Measurements from ENCODE around the gene CDKN2A. TPM values are rescaled to one million over a fixed set of nuclear protein-coding genes. Genes with fewer than 3 reads are reported as not detected.

Gene CDKN2A
- total RNA-seq, 3 donors from 2014 or later (not counting 1 experiment from before 2014, with no cell fraction given): 3.5 to 7.7 (median 3.8) TPM

DNA sequence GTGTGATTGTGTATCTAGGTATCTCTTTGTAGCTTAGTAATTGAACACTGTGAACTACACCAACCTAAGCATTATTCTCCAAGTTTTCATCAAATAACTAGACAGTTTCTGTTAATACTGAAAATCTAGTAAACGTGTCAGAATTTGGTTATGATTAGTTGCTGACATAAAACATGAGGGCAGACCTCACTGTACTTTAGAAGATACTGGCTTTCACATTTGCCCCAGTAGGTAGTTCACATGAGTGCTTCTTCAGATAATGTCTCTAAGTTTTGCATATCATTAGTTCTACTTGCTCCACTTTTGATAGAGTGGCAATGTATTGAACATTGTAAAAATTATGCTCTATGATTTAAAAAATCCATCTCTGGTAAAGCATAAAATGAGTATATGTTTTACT is 7.8 kb upstream of the CDKN2A start:
- H3K27me3 ChIP-seq (ENCODE audit: control insufficient read depth, insufficient read depth, low read length): peaks cover 48% of the 10 kb centered on the region
- Mint-ChIP-seq H3K27ac (no peak overlapping the region), H3K36me3 (no peaks in the 10 kb centered on the region), H3K4me3 (no peak overlapping the region), H3K9me3 (no peaks in the 10 kb centered on the region), H3K4me1 (peaks cover 10 to 15% of the 10 kb centered on the region in 2 donors), H3K27me3 (ENCODE audit: low read depth in 2 of 2) (peaks cover 43 to 57% of the 10 kb centered on the region in 2 donors)
- no peak overlapping the region for H3K4me3 ChIP-seq (ENCODE audit: low read length)
- TF ChIP-seq, protein P1, sequence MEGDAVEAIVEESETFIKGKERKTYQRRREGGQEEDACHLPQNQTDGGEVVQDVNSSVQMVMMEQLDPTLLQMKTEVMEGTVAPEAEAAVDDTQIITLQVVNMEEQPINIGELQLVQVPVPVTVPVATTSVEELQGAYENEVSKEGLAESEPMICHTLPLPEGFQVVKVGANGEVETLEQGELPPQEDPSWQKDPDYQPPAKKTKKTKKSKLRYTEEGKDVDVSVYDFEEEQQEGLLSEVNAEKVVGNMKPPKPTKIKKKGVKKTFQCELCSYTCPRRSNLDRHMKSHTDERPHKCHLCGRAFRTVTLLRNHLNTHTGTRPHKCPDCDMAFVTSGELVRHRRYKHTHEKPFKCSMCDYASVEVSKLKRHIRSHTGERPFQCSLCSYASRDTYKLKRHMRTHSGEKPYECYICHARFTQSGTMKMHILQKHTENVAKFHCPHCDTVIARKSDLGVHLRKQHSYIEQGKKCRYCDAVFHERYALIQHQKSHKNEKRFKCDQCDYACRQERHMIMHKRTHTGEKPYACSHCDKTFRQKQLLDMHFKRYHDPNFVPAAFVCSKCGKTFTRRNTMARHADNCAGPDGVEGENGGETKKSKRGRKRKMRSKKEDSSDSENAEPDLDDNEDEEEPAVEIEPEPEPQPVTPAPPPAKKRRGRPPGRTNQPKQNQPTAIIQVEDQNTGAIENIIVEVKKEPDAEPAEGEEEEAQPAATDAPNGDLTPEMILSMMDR (IDR thresholded peaks at IDR 0.05): no peak
- no peaks in the 10 kb centered on the region for H3K9me3 ChIP-seq (ENCODE audit: control insufficient read depth, insufficient read depth, low read length)
- H3K4me1 ChIP-seq (ENCODE audit: control insufficient read depth, insufficient read depth, low read length): peaks cover 11% of the 10 kb centered on the region
- 30% methylated on average over 1 of the region's 1 CpG for WGBS (ENCODE audit: insufficient coverage)
- intact Hi-C loops (cut with micrococcal nuclease): no loop called here
- H3K27ac ChIP-seq (ENCODE audit: low read length): no peak overlapping the region
- no peaks in the 10 kb centered on the region for H3K36me3 ChIP-seq (ENCODE audit: control insufficient read depth, insufficient read depth, low read length)
- DNase-seq (no peak), ATAC-seq (no peak)

DNA sequence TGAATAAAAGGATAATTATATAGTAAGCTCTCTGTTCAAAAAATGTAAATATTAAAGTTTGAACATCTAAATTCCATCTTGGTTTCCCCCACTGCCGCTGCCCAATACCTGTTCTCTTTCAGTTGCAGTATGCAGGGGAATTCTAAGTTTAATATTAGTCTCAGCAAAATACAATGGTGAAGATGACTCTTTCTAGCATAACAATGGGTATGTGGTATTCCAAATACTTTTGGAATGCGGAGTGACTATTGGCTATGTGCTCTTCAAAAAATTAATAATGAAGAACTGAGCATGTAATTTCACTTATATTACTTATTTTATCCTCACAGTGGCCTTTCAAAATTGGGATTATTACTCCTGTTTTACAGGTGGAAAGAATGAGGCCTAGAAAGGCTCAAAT is 3.8 kb upstream of the CDKN2A start:
- Mint-ChIP-seq H3K36me3 (no peaks in the 10 kb centered on the region), H3K9me3 (no peaks in the 10 kb centered on the region), H3K27ac (no peak overlapping the region), H3K27me3 (ENCODE audit: low read depth in 2 of 2) (peaks cover 14 to 24% of the 10 kb centered on the region in 2 donors), H3K4me1 (peaks cover 8 to 30% of the 10 kb centered on the region in 2 donors), H3K4me3 (peak overlapping the region; percentile 32)
- peaks cover 14% of the 10 kb centered on the region for H3K4me1 ChIP-seq (ENCODE audit: control insufficient read depth, insufficient read depth, low read length)
- H3K9me3 ChIP-seq (ENCODE audit: control insufficient read depth, insufficient read depth, low read length): no peaks in the 10 kb centered on the region
- no peak overlapping the region for H3K4me3 ChIP-seq (ENCODE audit: low read length)
- WGBS (ENCODE audit: insufficient coverage): 91% methylated on average over 1 of the region's 2 CpGs
- no peak overlapping the region for H3K27ac ChIP-seq (ENCODE audit: low read length)
- TF ChIP-seq, protein P1 (IDR thresholded peaks at IDR 0.05): no peak
- intact Hi-C loops (cut with micrococcal nuclease): no loop called here
- DNase-seq (no peak), ATAC-seq (no peak)
- peaks cover 13% of the 10 kb centered on the region for H3K27me3 ChIP-seq (ENCODE audit: control insufficient read depth, insufficient read depth, low read length)
- H3K36me3 ChIP-seq (ENCODE audit: control insufficient read depth, insufficient read depth, low read length): no peaks in the 10 kb centered on the region

DNA sequence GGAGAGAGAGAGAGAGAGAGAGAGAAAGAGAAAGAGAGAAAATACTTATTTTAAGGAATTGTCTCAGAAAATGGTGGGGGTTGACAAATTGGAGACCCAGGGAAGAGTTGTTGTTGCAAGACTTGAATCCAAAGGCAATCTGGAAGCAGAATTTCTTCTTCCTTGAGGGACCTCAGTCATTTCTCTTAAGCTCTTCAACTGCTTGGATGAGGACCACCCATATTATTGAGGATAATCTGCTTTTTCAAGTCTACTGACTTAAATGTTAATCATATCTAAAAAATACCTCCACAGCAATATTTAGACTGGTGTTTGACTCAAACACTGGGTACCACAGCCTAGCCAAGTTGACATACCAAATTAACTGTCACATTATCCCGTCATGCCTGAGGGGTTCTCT is 3.3 kb upstream of the CDKN2A start:
- H3K27me3 ChIP-seq (ENCODE audit: control insufficient read depth, insufficient read depth, low read length): peaks cover 10% of the 10 kb centered on the region
- H3K9me3 Mint-ChIP-seq: no peaks in the 10 kb centered on the region
- no peaks in the 10 kb centered on the region for H3K9me3 ChIP-seq (ENCODE audit: control insufficient read depth, insufficient read depth, low read length)
- DNase-seq: no peak
- intact Hi-C loops (cut with micrococcal nuclease): no loop called here
- no CpG with 5 or more reads among the region's 1 CpG for WGBS (ENCODE audit: insufficient coverage)
- no peak for ATAC-seq
- no peaks in the 10 kb centered on the region for H3K36me3 ChIP-seq (ENCODE audit: control insufficient read depth, insufficient read depth, low read length)
- peak overlapping the region; percentile 32 for H3K4me3 Mint-ChIP-seq
- H3K27ac ChIP-seq (ENCODE audit: low read length): no peak overlapping the region
- TF ChIP-seq, protein P1 (IDR thresholded peaks at IDR 0.05): no peak
- H3K4me3 ChIP-seq (ENCODE audit: low read length): no peak overlapping the region
- peaks cover 14% of the 10 kb centered on the region for H3K4me1 ChIP-seq (ENCODE audit: control insufficient read depth, insufficient read depth, low read length)
- H3K27ac Mint-ChIP-seq: no peak overlapping the region
- H3K27me3 Mint-ChIP-seq (ENCODE audit: low read depth in 2 of 2): peaks cover 10 to 21% of the 10 kb centered on the region in 2 donors
- peaks cover 8 to 30% of the 10 kb centered on the region in 2 donors for H3K4me1 Mint-ChIP-seq
- no peaks in the 10 kb centered on the region for H3K36me3 Mint-ChIP-seq

DNA sequence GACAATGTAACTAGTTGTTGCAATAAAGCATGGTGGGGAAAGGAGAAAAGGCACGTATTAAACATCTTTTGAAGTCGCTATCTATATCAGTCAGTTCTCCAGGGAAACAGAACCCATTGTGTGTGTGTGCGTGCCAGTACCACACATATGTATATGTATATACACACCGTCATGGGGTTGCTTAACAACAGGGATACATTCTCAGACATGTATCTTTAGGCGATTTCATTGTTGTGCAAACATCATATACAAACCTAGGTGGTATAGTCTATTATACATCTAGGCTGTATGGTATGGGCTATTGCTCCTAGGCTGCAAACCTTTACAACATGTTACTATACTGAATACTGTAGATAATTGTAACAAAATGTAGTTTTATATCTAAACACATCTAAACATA is 2.7 kb upstream of the CDKN2A start:
- Histone ChIP-seq H3K9me3 (ENCODE audit: control insufficient read depth, insufficient read depth, low read length) (no peaks in the 10 kb centered on the region), H3K27me3 (ENCODE audit: control insufficient read depth, insufficient read depth, low read length) (peaks cover 4% of the 10 kb centered on the region), H3K4me1 (ENCODE audit: control insufficient read depth, insufficient read depth, low read length) (peaks cover 14% of the 10 kb centered on the region), H3K27ac (ENCODE audit: low read length) (no peak overlapping the region), H3K36me3 (ENCODE audit: control insufficient read depth, insufficient read depth, low read length) (no peaks in the 10 kb centered on the region), H3K4me3 (ENCODE audit: low read length) (no peak overlapping the region)
- TF ChIP-seq, protein P1 (IDR thresholded peaks at IDR 0.05): no peak
- WGBS (ENCODE audit: insufficient coverage): 75% methylated on average over 4 of the region's 5 CpGs
- DNase-seq (no peak), ATAC-seq (no peak)
- H3K4me1 Mint-ChIP-seq: peaks cover 8 to 30% of the 10 kb centered on the region in 2 donors
- H3K36me3 Mint-ChIP-seq: no peaks in the 10 kb centered on the region
- intact Hi-C loops (cut with micrococcal nuclease): no loop called here
- peak overlapping the region; percentile 91 to 95 for H3K27ac Mint-ChIP-seq
- H3K27me3 Mint-ChIP-seq (ENCODE audit: low read depth in 2 of 2): peaks cover 10 to 21% of the 10 kb centered on the region in 2 donors
- H3K9me3 Mint-ChIP-seq: no peaks in the 10 kb centered on the region
- H3K4me3 Mint-ChIP-seq: peak overlapping the region; percentile 100
